Measurements from ENCODE around the gene ZNRF3.

- TF ChIP-seq CTCF (IDR thresholded peaks at IDR 0.05) (no peak), ZFX (IDR thresholded peaks at IDR 0.05; ENCODE audit: borderline replicate concordance) (no peak)
Observed at GRCh38 chr22:28923826-28924732, 40.7 kb downstream of the ZNRF3 start.
